Fibroblast of peridontal ligament (primary cell): ENCODE data around the gene ZDHHC11.

Experiments used
- DNase-seq: peaks from one replicate; pipeline ENCODE4 v3.0.0-alpha.2; 2010; ENCODE audit errors: extremely low read depth

ZDHHC11 gene

DNA sequence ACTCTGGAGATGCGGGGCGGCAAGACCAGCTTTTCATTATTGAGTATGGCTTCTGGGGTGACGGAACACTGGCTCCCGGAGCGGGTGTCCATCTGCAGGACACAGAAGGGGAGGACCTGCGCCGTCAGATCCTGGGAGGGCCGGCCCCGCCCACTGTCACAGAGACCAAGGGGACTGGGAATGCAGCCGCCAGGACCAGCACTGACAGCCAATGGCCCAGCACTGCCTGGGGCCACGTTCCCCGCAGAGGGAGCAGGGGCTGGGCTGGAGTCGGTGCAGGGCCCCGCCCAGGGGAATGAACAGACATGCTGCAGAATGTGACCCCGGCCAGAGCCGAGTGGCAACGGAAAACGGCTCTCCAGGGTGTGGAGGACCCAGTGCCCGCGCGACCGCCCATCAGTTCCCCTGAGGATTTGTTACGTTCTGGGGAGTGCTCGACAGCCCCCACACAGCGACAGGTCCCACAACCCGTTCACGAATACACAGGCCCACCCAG lies at the start of gene ZDHHC11:
Gene ZDHHC11 (minus strand): TSS at position 476 of the 496 bp plus-strand sequence. CDS start 384 bp downstream, at position 92.
- no peak for DNase-seq

- DNase-seq: no peak
Measured at GRCh38 chr5:893711-894110, 42.9 kb upstream of the ZDHHC11 start.

DNA sequence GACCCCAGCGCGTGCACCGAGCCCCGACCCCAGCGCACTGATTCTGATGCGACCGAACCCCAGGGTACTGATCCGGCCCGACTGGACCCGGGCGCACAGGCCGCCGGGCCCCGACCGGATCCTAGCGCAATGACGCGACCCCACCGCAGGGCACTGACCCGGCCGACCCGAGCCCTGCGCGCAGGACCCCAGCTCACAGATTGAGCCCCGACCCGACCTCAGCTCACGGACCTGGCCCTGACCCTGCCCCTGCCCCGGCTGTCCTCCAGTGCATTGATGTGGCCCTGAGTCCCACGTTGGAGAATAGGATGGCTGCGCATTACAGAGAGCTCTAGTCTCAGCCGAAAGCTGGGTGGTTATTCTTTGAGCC lies 42.3 kb upstream of the ZDHHC11 start:
- DNase-seq: no peak

- peak; percentile 56 for DNase-seq
Measured at GRCh38 chr5:892394-893136, 41.8 kb upstream of the ZDHHC11 start, which contains the start of the genes BRD9 and TRIP13. TSS of gene BRD9 (minus strand) at chr5:892801. CDS start at chr5:892657, 144 bp downstream. TSS of gene TRIP13 (plus strand) at chr5:892884. CDS start at chr5:892999, 115 bp downstream.

DNA sequence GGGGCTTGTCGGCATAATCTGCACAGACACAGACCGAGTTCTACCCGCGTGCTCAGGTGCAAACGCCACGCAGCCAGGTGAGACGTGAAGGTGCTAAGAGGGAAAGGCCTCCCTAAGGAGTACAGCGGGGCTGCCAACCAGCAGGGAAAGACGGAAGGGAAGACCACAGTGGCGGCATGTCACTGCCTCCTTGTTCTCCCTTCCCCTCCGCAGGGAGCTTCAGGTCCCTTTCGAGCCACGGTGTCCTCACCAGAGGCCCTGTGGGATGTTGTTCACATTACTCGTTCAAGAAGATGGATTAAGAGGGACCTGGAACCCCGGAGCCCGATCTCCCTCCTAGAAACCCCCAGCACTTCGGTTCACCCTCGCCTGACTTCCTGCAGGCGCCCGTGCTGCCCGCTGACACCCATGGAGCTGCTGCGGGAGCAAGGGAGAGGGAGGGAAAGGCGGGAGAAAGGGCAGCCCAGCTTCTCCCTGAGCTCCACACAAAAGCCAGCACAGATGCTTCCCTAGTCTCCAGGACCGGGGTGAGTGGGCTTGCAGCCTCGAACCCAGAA lies 41.1 kb upstream of the ZDHHC11 start:
- DNase-seq: peak; percentile 19

GRCh38 chr5:891117-891836 lies 40.5 kb upstream of the ZDHHC11 start:
- no peak for DNase-seq

GRCh38 chr5:889075-889710 lies 38.4 kb upstream of the ZDHHC11 start:
- DNase-seq: no peak

DNA sequence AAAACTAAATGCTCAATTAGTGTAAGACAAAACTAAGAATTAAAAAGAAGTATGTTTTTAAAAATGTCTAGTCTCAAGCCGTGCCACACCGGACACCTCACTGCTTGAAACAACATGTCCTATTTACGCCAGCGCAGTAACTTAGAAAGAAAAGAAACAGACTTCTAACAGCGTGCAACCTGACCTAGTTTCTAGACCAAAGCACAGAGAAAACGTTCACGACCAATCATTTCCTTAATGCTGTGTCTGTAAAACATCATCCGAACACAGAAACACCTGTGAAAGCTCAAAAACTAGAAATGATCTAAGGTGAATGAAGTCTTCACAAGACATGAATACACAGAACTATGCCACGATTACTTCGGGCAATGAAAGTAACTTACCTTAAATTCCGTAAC lies 37.9 kb upstream of the ZDHHC11 start:
- DNase-seq: no peak

- peak; percentile 35 for DNase-seq
Measured at GRCh38 chr5:887947-888637, 37.3 kb upstream of the ZDHHC11 start.

- no peak for DNase-seq
Measured at GRCh38 chr5:886716-887325, 36.0 kb upstream of the ZDHHC11 start.

DNA sequence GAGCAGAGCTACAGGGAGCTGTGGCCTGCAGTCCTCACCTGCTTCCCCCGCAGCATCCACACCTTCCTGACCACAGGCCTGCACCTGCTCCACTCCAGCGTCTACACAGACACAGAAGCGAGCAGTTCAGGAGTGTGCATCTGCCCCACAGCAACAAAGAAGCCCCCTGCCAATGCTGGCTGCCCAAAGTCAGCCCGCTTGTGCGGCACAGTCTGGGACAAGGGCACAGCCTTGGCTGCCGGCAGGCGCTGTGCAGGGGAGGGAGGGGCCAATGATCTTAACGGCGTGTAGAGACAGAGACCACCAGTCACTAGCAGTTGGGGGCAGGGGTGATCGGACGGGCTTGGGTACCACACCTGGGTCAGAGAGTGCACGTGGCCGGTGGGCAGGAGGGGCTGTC lies 35.2 kb upstream of the ZDHHC11 start:
- no peak for DNase-seq

DNA sequence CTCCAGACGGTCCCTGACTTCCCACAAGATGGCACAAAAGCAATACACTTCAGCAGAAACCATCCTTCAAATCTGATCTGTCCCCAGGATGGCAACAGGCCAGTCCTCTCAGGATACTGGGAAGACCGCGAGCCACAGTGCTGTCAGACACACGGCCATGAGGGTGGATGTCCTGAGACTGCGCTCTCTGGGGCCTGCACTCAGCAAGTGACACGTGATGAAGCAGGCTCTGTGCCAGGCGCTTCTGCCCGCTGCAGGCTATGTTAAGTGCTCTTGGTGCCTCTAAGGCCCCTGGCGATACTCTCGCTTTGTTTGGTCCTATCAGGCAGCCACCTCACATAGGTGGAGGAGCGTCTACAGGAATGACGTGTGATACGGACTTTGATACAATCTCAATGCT lies 34.7 kb upstream of the ZDHHC11 start:
- no peak for DNase-seq

DNA sequence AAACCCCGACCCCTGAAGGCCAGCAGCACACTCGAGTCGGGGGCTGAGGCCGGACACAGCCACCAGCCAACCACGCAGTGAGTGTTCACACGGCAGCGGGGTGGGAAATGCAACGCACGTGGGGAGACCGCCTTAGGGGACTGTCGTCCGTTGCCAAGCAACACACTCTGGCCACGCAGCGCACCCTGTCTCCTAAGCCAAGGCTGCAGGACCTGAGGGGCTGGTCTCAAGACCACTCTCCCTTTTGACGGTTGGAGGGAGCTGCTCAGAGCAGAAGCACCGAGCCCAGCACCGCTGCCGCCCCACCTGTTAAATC lies 34.3 kb upstream of the ZDHHC11 start:
- DNase-seq: no peak

DNA sequence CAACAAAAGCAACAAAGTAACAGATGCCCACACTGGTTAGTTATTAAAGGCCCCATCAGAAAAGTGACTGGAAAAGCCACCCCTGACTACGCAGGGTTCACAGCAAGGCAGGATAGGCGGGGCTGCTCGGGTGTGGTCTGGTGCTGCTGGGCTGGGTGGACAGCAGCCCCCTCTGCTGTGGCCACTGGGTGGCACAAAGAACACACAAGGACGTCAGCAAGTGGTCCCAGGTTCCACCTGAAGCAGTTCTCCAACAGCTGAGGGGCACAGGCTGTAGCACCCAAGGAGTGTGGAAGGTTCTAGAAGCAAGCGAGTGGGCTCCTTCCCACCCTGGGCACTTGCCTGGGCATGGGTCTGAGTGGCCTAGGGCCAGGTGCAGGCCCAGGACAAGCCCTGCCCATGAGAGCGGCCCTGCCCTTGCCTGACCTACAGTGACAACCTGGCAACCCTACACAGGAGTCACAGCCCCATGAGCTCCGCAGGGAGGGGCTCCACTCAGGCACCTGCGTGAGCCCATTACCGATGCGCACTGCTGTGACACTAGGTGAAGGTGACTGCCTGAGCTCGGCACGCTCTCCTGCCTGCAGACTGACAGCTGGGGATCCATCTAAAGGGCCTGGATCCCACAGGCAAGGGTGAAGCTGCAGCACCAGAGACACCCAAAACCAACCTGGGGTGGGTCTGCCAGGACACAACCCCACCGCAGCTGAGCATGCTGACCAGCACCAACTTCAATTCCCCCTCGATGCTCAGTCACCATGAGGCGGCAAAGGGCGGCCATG lies 33.8 kb upstream of the ZDHHC11 start:
- DNase-seq: no peak

GRCh38 chr5:883475-884181 lies 32.8 kb upstream of the ZDHHC11 start:
- no peak for DNase-seq

GRCh38 chr5:882253-883183 lies 31.7 kb upstream of the ZDHHC11 start:
- DNase-seq: no peak

- DNase-seq: no peak
Measured at GRCh38 chr5:881551-881935, 30.8 kb upstream of the ZDHHC11 start.

DNA sequence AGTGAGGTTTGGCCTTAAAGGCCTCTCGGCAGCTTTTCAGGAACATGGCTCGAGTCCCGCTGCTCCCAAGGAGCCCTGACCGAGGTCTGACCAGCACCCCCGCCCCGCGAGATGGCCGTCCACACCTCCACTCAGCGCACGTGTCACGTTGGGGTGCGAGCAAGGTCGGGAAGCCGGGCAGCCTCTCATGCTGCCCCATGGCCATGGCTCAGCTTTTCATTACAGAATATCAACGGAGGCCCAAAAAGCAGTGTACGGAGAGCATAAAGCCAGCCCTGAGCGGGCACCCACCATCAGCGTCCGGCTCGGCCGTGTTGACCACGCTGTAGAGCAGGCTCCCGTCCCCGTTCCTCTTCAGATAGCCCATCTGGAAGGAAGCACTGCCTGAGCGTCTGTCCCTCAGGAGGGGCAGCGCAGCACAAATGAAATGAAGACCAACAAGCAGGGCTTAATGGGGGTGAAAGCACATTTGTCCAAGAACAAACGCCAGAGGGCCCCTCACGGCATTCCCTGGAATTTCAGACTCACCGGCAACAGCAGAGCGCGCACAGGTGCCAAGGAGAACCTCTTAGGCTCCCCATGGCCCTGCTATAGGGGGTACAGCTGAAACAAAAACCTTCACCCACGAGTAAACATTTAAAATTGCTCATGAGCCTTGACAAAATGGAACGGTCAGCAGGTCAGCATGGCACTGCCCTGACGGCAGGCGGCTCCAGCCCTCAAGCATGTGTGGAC lies 30.2 kb upstream of the ZDHHC11 start:
- DNase-seq: no peak
